ENCODE data around the gene TNFRSF14. TPM values are rescaled to one million over a fixed set of nuclear protein-coding genes. Genes with fewer than 3 reads are reported as not detected.

The TNFRSF14 gene
- total and polyA plus RNA-seq, 2 of the 13 experiments (the other 11 are each of a cell fraction or from before 2014, with no cell fraction given), result 11.9 to 49.9 TPM

DNA sequence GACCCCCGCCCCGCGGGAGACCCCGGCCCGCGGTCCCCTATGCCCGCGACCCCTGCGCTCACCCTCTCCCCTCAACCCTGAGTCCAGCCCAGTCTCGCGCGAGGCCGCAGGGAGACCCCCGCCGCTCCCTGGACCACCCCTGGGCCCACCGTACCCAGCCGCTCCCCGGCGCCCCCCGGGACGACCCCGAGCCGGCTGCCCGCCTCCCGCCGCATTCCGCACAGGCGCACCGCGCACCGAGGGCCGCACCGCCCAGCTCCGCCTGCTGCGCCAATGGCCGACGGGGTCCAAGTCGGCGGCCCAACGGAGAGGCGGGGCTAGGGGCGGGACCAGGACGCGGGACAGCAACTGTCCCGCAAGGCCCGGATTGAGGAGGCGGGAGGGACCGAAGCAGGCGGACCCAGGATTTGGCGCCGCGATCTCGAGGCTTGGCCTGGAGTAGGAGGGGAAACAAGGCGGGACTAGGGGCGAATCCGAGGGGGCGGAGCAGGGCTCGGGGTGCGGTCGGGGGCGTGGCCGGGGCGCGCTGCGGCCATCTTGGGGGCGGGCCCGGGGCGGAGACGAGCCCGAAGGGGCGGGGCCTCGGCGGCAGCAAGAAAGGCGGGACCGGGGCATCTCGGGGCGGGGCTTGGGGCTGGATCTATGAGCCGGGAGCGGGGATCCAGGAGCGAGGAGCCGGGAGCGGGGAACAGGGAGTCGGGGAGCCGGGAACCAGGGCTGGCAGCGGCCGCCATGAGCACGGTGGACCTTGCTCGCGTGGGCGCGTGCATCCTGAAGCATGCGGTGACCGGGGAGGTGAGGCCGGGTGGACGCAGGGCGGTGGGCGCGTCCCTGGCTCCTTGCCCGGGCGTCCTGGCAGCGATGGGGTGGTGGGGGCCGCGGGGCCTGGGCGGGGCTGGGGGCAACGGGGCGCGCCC is 30.2 kb downstream of the TNFRSF14 start, which contains the start of gene PRXL2B (continued):
- TF ChIP-seq, protein P1, sequence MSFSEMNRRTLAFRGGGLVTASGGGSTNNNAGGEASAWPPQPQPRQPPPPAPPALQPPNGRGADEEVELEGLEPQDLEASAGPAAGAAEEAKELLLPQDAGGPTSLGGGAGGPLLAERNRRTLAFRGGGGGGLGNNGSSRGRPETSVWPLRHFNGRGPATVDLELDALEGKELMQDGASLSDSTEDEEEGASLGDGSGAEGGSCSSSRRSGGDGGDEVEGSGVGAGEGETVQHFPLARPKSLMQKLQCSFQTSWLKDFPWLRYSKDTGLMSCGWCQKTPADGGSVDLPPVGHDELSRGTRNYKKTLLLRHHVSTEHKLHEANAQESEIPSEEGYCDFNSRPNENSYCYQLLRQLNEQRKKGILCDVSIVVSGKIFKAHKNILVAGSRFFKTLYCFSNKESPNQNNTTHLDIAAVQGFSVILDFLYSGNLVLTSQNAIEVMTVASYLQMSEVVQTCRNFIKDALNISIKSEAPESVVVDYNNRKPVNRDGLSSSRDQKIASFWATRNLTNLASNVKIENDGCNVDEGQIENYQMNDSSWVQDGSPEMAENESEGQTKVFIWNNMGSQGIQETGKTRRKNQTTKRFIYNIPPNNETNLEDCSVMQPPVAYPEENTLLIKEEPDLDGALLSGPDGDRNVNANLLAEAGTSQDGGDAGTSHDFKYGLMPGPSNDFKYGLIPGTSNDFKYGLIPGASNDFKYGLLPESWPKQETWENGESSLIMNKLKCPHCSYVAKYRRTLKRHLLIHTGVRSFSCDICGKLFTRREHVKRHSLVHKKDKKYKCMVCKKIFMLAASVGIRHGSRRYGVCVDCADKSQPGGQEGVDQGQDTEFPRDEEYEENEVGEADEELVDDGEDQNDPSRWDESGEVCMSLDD (CRISPR knock-in tag; IDR thresholded peaks at IDR 0.05; ENCODE audit: borderline replicate concordance), result no peak; the same call in 1 of the 2 replicates
- TF ChIP-seq, protein P2, sequence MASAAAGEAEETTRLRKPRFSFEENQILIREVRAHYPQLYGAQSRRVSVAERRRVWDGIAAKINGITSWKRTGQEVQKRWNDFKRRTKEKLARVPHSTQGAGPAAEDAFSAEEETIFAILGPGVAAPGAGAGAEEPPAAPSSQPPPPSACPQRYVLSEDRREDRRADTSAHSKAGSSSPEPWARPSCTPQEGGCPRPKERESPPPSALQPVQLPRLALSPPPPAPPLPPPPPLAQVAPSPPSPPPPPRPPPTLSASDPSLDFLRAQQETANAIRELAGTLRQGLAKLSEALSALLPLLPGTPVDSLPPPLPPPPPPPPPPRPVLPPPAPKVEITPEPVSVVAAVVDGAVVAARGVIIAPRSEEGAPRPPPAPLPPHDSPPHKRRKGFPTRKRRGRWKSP (CRISPR knock-in tag; IDR thresholded peaks at IDR 0.05), result no peak
- TF ChIP-seq PHF21A (CRISPR knock-in tag; IDR thresholded peaks at IDR 0.05), result peak; percentile 63
- TF ChIP-seq, protein P3, sequence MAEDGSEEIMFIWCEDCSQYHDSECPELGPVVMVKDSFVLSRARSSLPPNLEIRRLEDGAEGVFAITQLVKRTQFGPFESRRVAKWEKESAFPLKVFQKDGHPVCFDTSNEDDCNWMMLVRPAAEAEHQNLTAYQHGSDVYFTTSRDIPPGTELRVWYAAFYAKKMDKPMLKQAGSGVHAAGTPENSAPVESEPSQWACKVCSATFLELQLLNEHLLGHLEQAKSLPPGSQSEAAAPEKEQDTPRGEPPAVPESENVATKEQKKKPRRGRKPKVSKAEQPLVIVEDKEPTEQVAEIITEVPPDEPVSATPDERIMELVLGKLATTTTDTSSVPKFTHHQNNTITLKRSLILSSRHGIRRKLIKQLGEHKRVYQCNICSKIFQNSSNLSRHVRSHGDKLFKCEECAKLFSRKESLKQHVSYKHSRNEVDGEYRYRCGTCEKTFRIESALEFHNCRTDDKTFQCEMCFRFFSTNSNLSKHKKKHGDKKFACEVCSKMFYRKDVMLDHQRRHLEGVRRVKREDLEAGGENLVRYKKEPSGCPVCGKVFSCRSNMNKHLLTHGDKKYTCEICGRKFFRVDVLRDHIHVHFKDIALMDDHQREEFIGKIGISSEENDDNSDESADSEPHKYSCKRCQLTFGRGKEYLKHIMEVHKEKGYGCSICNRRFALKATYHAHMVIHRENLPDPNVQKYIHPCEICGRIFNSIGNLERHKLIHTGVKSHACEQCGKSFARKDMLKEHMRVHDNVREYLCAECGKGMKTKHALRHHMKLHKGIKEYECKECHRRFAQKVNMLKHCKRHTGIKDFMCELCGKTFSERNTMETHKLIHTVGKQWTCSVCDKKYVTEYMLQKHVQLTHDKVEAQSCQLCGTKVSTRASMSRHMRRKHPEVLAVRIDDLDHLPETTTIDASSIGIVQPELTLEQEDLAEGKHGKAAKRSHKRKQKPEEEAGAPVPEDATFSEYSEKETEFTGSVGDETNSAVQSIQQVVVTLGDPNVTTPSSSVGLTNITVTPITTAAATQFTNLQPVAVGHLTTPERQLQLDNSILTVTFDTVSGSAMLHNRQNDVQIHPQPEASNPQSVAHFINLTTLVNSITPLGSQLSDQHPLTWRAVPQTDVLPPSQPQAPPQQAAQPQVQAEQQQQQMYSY (CRISPR knock-in tag; IDR thresholded peaks at IDR 0.05), result peak; percentile 97
- TF ChIP-seq POLR2AphosphoS2 (IDR thresholded peaks at IDR 0.05; ENCODE audit: low read depth, low read length), result no peak
- no peak for TF ChIP-seq ATF1 (CRISPR knock-in tag; IDR thresholded peaks at IDR 0.05)
- TF ChIP-seq ZNF629 (CRISPR knock-in tag; conservative IDR thresholded peaks at IDR 0.05), result no peak
- TF ChIP-seq ZNF256 (CRISPR knock-in tag; conservative IDR thresholded peaks at IDR 0.05), result no peak
- TF ChIP-seq TBX3 (IDR thresholded peaks at IDR 0.05; ENCODE audit: borderline replicate concordance), result no peak
- TF ChIP-seq, protein P4, sequence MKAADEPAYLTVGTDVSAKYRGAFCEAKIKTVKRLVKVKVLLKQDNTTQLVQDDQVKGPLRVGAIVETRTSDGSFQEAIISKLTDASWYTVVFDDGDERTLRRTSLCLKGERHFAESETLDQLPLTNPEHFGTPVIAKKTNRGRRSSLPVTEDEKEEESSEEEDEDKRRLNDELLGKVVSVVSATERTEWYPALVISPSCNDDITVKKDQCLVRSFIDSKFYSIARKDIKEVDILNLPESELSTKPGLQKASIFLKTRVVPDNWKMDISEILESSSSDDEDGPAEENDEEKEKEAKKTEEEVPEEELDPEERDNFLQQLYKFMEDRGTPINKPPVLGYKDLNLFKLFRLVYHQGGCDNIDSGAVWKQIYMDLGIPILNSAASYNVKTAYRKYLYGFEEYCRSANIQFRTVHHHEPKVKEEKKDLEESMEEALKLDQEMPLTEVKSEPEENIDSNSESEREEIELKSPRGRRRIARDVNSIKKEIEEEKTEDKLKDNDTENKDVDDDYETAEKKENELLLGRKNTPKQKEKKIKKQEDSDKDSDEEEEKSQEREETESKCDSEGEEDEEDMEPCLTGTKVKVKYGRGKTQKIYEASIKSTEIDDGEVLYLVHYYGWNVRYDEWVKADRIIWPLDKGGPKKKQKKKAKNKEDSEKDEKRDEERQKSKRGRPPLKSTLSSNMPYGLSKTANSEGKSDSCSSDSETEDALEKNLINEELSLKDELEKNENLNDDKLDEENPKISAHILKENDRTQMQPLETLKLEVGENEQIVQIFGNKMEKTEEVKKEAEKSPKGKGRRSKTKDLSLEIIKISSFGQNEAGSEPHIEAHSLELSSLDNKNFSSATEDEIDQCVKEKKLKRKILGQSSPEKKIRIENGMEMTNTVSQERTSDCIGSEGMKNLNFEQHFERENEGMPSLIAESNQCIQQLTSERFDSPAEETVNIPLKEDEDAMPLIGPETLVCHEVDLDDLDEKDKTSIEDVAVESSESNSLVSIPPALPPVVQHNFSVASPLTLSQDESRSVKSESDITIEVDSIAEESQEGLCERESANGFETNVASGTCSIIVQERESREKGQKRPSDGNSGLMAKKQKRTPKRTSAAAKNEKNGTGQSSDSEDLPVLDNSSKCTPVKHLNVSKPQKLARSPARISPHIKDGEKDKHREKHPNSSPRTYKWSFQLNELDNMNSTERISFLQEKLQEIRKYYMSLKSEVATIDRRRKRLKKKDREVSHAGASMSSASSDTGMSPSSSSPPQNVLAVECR (CRISPR knock-in tag; IDR thresholded peaks at IDR 0.05; ENCODE audit: borderline replicate concordance), result peak; percentile 37; the same call in 1 of the 2 replicates
- no peak for TF ChIP-seq ZNF430 (CRISPR knock-in tag; IDR thresholded peaks at IDR 0.05)
- TF ChIP-seq CBFB (CRISPR knock-in tag; IDR thresholded peaks at IDR 0.05), result no peak
- TF ChIP-seq, protein P5, sequence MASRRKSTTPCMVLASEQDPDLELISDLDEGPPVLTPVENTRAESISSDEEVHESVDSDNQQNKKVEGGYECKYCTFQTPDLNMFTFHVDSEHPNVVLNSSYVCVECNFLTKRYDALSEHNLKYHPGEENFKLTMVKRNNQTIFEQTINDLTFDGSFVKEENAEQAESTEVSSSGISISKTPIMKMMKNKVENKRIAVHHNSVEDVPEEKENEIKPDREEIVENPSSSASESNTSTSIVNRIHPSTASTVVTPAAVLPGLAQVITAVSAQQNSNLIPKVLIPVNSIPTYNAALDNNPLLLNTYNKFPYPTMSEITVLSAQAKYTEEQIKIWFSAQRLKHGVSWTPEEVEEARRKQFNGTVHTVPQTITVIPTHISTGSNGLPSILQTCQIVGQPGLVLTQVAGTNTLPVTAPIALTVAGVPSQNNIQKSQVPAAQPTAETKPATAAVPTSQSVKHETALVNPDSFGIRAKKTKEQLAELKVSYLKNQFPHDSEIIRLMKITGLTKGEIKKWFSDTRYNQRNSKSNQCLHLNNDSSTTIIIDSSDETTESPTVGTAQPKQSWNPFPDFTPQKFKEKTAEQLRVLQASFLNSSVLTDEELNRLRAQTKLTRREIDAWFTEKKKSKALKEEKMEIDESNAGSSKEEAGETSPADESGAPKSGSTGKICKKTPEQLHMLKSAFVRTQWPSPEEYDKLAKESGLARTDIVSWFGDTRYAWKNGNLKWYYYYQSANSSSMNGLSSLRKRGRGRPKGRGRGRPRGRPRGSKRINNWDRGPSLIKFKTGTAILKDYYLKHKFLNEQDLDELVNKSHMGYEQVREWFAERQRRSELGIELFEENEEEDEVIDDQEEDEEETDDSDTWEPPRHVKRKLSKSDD (CRISPR knock-in tag; IDR thresholded peaks at IDR 0.05; ENCODE audit: low read depth), result no peak

All from HepG2 (cell line).